Uterus (tissue), 2 donors: ENCODE data around the gene SERPINE2.

Experiments used
- CTCF ChIP-seq, 4 experiments: fragments of 200-600 bp in 2 of 4; fragments of 450-650 bp in 2 of 4; sonication (generic) in 2 of 4; IDR thresholded peaks; one replicate each; pipeline ENCODE4 v1.5.1; 2016 to 2019; ENCODE audit warnings: antibody characterized with exemption in 4 of 4, mild to moderate bottlenecking in 2 of 4, moderate library complexity in 1 of 4
- POLR2A ChIP-seq, 2 donors: fragments of 450-650 bp; IDR thresholded peaks; one replicate each; pipeline ENCODE4 v1.6.1; 2016; ENCODE audit warnings: antibody characterized with exemption in 2 of 2, mild to moderate bottlenecking in 1 of 2, moderate library complexity in 1 of 2

DNA sequence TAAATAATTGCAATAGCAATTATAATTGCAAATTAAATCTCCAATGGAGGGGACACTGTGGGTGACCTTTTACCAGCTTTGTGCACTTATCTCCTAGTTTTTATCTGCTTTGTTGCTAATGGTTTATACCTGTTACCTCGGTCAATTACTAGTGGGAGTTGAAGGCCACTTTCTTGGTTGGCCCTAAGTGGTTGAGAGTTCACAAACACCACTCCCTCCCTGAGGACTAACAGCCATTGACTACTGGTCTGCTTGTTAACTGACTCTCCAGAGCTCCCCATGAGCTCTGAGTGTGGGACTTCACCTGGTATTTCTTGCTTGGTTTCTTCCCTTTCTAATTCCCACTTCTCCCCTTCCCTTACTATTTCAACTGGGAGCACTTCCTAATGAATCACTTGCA lies 27.2 kb downstream of the SERPINE2 start:
- TF ChIP-seq POLR2A (IDR thresholded peaks at IDR 0.05) (no peak), CTCF (IDR thresholded peaks at IDR 0.05) (no peak)
